Activated T-helper 2 cell treated with anti-CD3 and anti-CD28 coated beads, Interferon-gamma antibody, Interleukin-2, Interleukin-4, amounts not matched to agents 10 μg/mL and 5 μg/mL and 100 μg/mL, durations not matched to agents 14 hours and 24 hours and 36 hours (primary cell): ENCODE measurements around the gene FCSK. TPM values are rescaled to one million over a fixed set of nuclear protein-coding genes. Genes with fewer than 3 reads are reported as not detected.

Source experiments
- DNase-seq: peaks from one replicate; pipeline ENCODE4 v3.0.0; 2021; ENCODE audit warnings: low spot score
- H3K27ac Mint-ChIP-seq: one replicate; pipeline ENCODE4 v1.8.0; 2021; ENCODE audit warnings: mixed read lengths
- H3K27me3 Mint-ChIP-seq: one replicate; pipeline ENCODE4 v1.8.0; 2021; ENCODE audit warnings: low read depth, mixed read lengths
- H3K36me3 Mint-ChIP-seq: one replicate; pipeline ENCODE4 v1.8.0; 2021; ENCODE audit warnings: low read depth, mixed read lengths
- H3K4me1 Mint-ChIP-seq: one replicate; pipeline ENCODE4 v1.8.0; 2021; ENCODE audit warnings: low read depth, mixed read lengths
- H3K4me3 Mint-ChIP-seq: one replicate; pipeline ENCODE4 v1.8.0; 2021; ENCODE audit warnings: low read depth, mild to moderate bottlenecking, moderate library complexity, mixed read lengths
- H3K9me3 Mint-ChIP-seq: one replicate; pipeline ENCODE4 v1.8.0; 2021; ENCODE audit warnings: mixed read lengths
- intact Hi-C: fragments of 100-400 bp; cut with micrococcal nuclease; formaldehyde crosslinking; loops from one replicate; pipeline ENCODE4 v1.15.1; 2023
- total RNA-seq: library from RNA; stranded (reverse); gene quantifications from 2 replicates; pipeline ENCODE4 v1.2.3, GENCODE V29; 2022

FCSK gene
- total RNA-seq, 1 donor from 2014 or later, result 19.7 TPM

GRCh38 chr16:70421473-70422311, 32.7 kb upstream of the FCSK start:
- H3K27me3 Mint-ChIP-seq, result no peaks in the 10 kb centered on the region
- H3K4me3 Mint-ChIP-seq, result no peak overlapping the region
- no peak for DNase-seq
- peaks cover 17% of the 10 kb centered on the region for H3K4me1 Mint-ChIP-seq
- H3K27ac Mint-ChIP-seq, result peak overlapping the region; percentile 33
- H3K9me3 Mint-ChIP-seq, result no peaks in the 10 kb centered on the region
- intact Hi-C loops, result no loop called here
- H3K36me3 Mint-ChIP-seq, result peaks cover 6% of the 10 kb centered on the region

- Mint-ChIP-seq H3K4me3 (no peak overlapping the region), H3K27ac (no peak overlapping the region), H3K27me3 (no peaks in the 10 kb centered on the region), H3K9me3 (no peaks in the 10 kb centered on the region), H3K4me1 (peaks cover 18% of the 10 kb centered on the region), H3K36me3 (peaks cover 7% of the 10 kb centered on the region)
- DNase-seq, result no peak
- intact Hi-C loops, result no loop called here
These were observed 31.9 kb upstream of the FCSK start for GRCh38 chr16:70422543-70422942.

GRCh38 chr16:70427786-70428177, 26.6 kb upstream of the FCSK start:
- H3K36me3 Mint-ChIP-seq, result peaks cover 8% of the 10 kb centered on the region
- H3K27ac Mint-ChIP-seq, result peak overlapping the region; percentile 75
- intact Hi-C loops, result loop anchor here (1.0 to 2.0 kb wide), 2 partner anchors 12 to 47 kb away; partner anchors contain the start of gene ST3GAL2
- H3K9me3 Mint-ChIP-seq, result no peaks in the 10 kb centered on the region
- DNase-seq, result no peak
- H3K27me3 Mint-ChIP-seq, result no peaks in the 10 kb centered on the region
- H3K4me3 Mint-ChIP-seq, result peak overlapping the region; percentile 45
- peaks cover 41% of the 10 kb centered on the region for H3K4me1 Mint-ChIP-seq

GRCh38 chr16:70428178-70428998, 26.0 kb upstream of the FCSK start:
- Mint-ChIP-seq H3K36me3 (peaks cover 8% of the 10 kb centered on the region), H3K4me3 (peak overlapping the region; percentile 45), H3K27me3 (no peaks in the 10 kb centered on the region), H3K9me3 (no peaks in the 10 kb centered on the region), H3K4me1 (peaks cover 45% of the 10 kb centered on the region), H3K27ac (peak overlapping the region; percentile 75)
- DNase-seq, result peak; percentile 33
- intact Hi-C loops, result loop anchor here (1.0 to 2.0 kb wide), 2 partner anchors 11 to 48 kb away; partner anchors contain the start of gene ST3GAL2

DNA sequence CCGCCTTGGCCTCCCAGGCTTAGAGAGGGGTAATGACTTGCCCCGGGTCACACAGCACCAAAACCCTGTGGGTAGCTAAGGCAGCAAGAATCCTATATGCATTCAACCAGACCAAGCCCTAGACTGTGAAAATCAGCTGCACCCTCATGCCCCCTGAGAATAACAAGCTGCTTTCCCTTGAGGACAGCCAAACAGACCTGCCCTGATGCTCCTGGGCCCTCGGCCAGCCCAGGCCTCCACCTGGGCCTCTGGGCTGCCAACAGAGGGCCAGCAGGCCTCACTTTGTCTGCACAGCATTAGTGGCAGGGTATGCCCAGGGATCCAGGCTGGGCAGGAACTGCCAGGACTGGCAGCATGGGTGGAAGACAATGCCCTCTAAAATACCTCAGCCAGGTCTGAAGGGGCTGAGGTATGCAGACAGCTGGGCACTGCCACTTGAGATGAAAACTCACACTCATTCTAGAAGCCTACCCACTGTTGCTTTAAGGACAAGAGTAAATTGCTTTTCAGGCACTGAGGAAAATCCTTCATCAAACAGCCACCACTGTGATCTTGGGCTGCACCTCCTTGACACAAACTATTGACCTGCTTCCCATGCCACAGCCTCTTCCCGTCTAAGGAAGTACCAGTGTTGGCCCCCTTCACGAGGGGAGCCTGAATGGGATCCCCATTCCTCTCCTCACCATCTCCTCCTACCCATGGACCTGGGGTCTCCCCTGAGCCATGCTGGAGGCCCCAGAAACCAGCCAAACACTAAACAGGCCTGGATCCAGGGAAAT, 24.3 kb upstream of the FCSK start:
- Mint-ChIP-seq H3K4me1 (peaks cover 45% of the 10 kb centered on the region), H3K36me3 (peaks cover 14% of the 10 kb centered on the region), H3K27ac (peak overlapping the region; percentile 94), H3K9me3 (no peaks in the 10 kb centered on the region), H3K27me3 (no peaks in the 10 kb centered on the region), H3K4me3 (peak overlapping the region; percentile 2)
- intact Hi-C loops, result loop anchor here (2.0 kb wide), 3 partner anchors 25 to 49 kb away; no protein-coding TSS in a partner anchor
- DNase-seq, result no peak

GRCh38 chr16:70430667-70431536, 23.5 kb upstream of the FCSK start:
- DNase-seq, result peak; percentile 25
- intact Hi-C loops, result loop anchor here (2.0 kb wide), 2 partner anchors 26 to 46 kb away; no protein-coding TSS in a partner anchor
- H3K4me1 Mint-ChIP-seq, result peaks cover 45% of the 10 kb centered on the region
- H3K36me3 Mint-ChIP-seq, result peaks cover 14% of the 10 kb centered on the region
- H3K4me3 Mint-ChIP-seq, result peak overlapping the region; percentile 19
- no peaks in the 10 kb centered on the region for H3K27me3 Mint-ChIP-seq
- H3K9me3 Mint-ChIP-seq, result no peaks in the 10 kb centered on the region
- H3K27ac Mint-ChIP-seq, result peak overlapping the region; percentile 94

DNA sequence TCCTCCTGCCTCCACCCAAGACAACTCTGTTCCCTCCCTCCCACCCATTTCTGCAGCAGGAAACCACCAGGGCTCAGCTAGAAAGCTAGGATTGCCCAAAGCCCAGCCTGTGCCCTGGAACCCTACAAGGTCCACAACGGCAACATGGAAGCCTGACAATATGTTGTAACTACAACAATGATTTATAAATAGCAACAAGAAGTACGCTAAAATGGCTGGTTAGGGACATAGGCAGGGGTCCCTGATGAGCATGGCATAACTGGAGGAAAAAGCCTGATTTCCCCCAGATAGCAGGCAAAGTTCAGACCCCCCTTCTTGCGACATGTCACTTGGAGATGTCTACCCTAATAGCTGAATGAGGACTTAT, 22.1 kb upstream of the FCSK start:
- no peaks in the 10 kb centered on the region for H3K27me3 Mint-ChIP-seq
- H3K27ac Mint-ChIP-seq, result no peak overlapping the region
- no peak for DNase-seq
- intact Hi-C loops, result no loop called here
- H3K36me3 Mint-ChIP-seq, result peaks cover 18% of the 10 kb centered on the region
- peaks cover 56% of the 10 kb centered on the region for H3K4me1 Mint-ChIP-seq
- no peak overlapping the region for H3K4me3 Mint-ChIP-seq
- no peaks in the 10 kb centered on the region for H3K9me3 Mint-ChIP-seq

GRCh38 chr16:70432723-70433457, 21.5 kb upstream of the FCSK start:
- Mint-ChIP-seq H3K4me3 (no peak overlapping the region), H3K27ac (no peak overlapping the region), H3K27me3 (no peaks in the 10 kb centered on the region), H3K4me1 (peaks cover 57% of the 10 kb centered on the region), H3K36me3 (peaks cover 14% of the 10 kb centered on the region), H3K9me3 (no peaks in the 10 kb centered on the region)
- intact Hi-C loops, result no loop called here
- DNase-seq, result no peak

- Mint-ChIP-seq H3K27ac (no peak overlapping the region), H3K4me1 (peaks cover 54% of the 10 kb centered on the region), H3K9me3 (no peaks in the 10 kb centered on the region), H3K36me3 (peaks cover 14% of the 10 kb centered on the region), H3K27me3 (no peaks in the 10 kb centered on the region), H3K4me3 (no peak overlapping the region)
- DNase-seq, result no peak
- intact Hi-C loops, result no loop called here
These were observed 20.8 kb upstream of the FCSK start for GRCh38 chr16:70433458-70434103.

GRCh38 chr16:70434484-70435260, 19.7 kb upstream of the FCSK start:
- Mint-ChIP-seq H3K27ac (no peak overlapping the region), H3K36me3 (peaks cover 14% of the 10 kb centered on the region), H3K4me1 (peaks cover 49% of the 10 kb centered on the region), H3K27me3 (no peaks in the 10 kb centered on the region), H3K9me3 (no peaks in the 10 kb centered on the region), H3K4me3 (no peak overlapping the region)
- DNase-seq, result no peak
- intact Hi-C loops, result no loop called here
